ENCODE data around the gene LSM2. TPM values are rescaled to one million over a fixed set of nuclear protein-coding genes. Genes with fewer than 3 reads are reported as not detected.

Gene LSM2
- total RNA-seq, 2 donors from 2014 or later: 21.0 to 22.4 TPM

GRCh38 chr6:31781244-31782125 lies 25.3 kb downstream of the LSM2 start:
- no peak for TF ChIP-seq POLR2A (IDR thresholded peaks at IDR 0.05)
- TF ChIP-seq CTCF (IDR thresholded peaks at IDR 0.05): no peak
- WGBS, 2 donors: 84 to 92% methylated on average over 5 to 17 of the region's 23 CpGs
- intact Hi-C loops (cut with DNase I): no loop called here
- peaks cover 4 to 40% of the 10 kb centered on the region in 2 donors for H3K36me3 ChIP-seq (replicated peaks in 1 of 2; ENCODE audit: insufficient read depth in 1 of 2, low read depth in 2 of 2)
- H3K27me3 ChIP-seq: no peaks in the 10 kb centered on the region
- H3K4me1 ChIP-seq: peaks cover 12% of the 10 kb centered on the region
- no peak overlapping the region for H3K4me3 ChIP-seq
- no peaks in the 10 kb centered on the region for H3K9me3 ChIP-seq
- no peak overlapping the region for H3K27ac ChIP-seq
- ATAC-seq (no peak), DNase-seq (no peak)

- Histone ChIP-seq H3K4me3 (no peak overlapping the region), H3K27me3 (no peaks in the 10 kb centered on the region), H3K4me1 (peaks cover 20% of the 10 kb centered on the region), H3K9me3 (no peaks in the 10 kb centered on the region), H3K27ac (no peak overlapping the region), H3K36me3 (replicated peaks in 1 of 2; ENCODE audit: insufficient read depth in 1 of 2, low read depth in 2 of 2) (peaks cover 4 to 40% of the 10 kb centered on the region in 2 donors)
- no peak for DNase-seq
- TF ChIP-seq POLR2A (IDR thresholded peaks at IDR 0.05) (no peak), CTCF (IDR thresholded peaks at IDR 0.05) (no peak)
- no peak for ATAC-seq
- 85 to 89% methylated on average over 13 to 20 of the region's 20 CpGs for WGBS, 2 donors
- intact Hi-C loops (cut with DNase I): no loop called here
Observed at GRCh38 chr6:31780507-31781243, 26.1 kb downstream of the LSM2 start.

- no peak for DNase-seq
- 88 to 89% methylated on average over 3 to 10 of the region's 10 CpGs for WGBS, 2 donors
- Histone ChIP-seq H3K4me1 (peaks cover 23% of the 10 kb centered on the region), H3K36me3 (replicated peaks in 1 of 2; ENCODE audit: insufficient read depth in 1 of 2, low read depth in 2 of 2) (peaks cover 4 to 38% of the 10 kb centered on the region in 2 donors), H3K27me3 (no peaks in the 10 kb centered on the region), H3K27ac (no peak overlapping the region), H3K4me3 (no peak overlapping the region), H3K9me3 (no peaks in the 10 kb centered on the region)
- intact Hi-C loops (cut with DNase I): no loop called here
- ATAC-seq: no peak
- TF ChIP-seq POLR2A (IDR thresholded peaks at IDR 0.05) (no peak), CTCF (IDR thresholded peaks at IDR 0.05) (no peak)
Observed at GRCh38 chr6:31779908-31780307, 26.9 kb downstream of the LSM2 start.

DNA sequence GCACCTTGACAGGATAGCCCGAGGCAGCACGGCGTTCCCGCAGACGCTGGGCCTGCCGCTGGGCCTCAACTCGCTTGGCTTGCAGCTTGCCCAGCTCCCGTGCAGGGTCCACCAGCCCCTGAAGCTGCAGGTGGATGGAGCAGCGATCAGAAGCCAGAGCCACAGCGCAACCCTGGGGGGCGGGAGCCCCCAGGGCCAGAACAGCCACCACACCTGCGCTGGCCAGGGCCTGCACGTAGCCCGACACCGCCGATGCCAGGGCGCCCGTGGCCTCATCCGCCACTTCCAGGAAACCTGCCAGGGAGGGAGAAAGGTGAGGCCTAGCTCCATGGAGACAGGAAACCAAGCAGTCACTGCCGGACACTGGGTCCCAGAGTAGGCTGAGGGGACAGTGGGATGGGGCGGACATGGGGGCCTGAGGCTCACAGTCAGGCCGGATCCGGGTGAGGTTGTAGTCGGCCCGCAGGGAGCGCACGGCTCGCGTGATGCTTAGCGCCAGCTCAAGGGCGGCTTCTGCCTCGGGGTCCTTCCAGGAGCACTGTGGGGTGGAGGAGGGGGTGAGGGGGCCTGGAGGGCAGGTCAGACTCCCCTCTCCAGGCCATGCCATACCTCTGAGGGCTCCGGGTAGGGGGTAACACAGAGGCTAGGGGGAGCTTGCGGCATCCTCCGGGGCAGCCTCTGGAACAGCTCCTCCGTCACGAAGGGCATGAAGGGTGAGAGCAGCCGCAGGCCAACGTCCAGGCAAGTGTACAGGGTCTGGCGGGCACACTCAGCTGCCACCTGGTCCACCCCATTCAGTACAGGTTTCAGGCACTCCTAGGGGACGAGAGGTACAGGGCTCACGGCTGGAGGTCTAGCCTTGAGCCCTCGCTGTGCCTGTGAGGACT lies 27.5 kb downstream of the LSM2 start:
- Histone ChIP-seq H3K4me1 (peaks cover 23% of the 10 kb centered on the region), H3K27ac (no peak overlapping the region), H3K36me3 (replicated peaks in 1 of 2; ENCODE audit: insufficient read depth in 1 of 2, low read depth in 2 of 2) (peaks cover 4 to 33% of the 10 kb centered on the region in 2 donors), H3K4me3 (no peak overlapping the region), H3K27me3 (no peaks in the 10 kb centered on the region), H3K9me3 (no peaks in the 10 kb centered on the region)
- TF ChIP-seq CTCF (IDR thresholded peaks at IDR 0.05): no peak
- no peak for TF ChIP-seq POLR2A (IDR thresholded peaks at IDR 0.05)
- no peak for DNase-seq
- no peak for ATAC-seq
- 90 to 95% methylated on average over 20 to 27 of the region's 43 CpGs for WGBS, 2 donors
- intact Hi-C loops (cut with DNase I): no loop called here
